Activated T-cell treated with anti-CD3 and anti-CD28 coated beads, Interleukin-2, amount 50 U/mL, for 72 hours (primary cell): ENCODE measurements around the gene SUDS3. TPM values are rescaled to one million over a fixed set of nuclear protein-coding genes. Genes with fewer than 3 reads are reported as not detected.

Experiments
- ATAC-seq, 2 donors: fragments of 150-1000 bp; cut with Tn5 transposase; replicated peaks in 1 of 2; 2 replicates each; pipeline ENCODE4 v1.10.0; 2021; ENCODE audit warnings: moderate library complexity in 2 of 2, mild to moderate bottlenecking in 1 of 2
- DNase-seq, 2 donors: peaks; one replicate each; pipeline ENCODE4 v3.0.0; 2021 to 2022; ENCODE audit warnings: mixed read lengths in 1 of 2
- H3K27ac Mint-ChIP-seq: one replicate; pipeline ENCODE4 v1.8.0; 2022; ENCODE audit warnings: mild to moderate bottlenecking, moderate library complexity, mixed read lengths
- H3K27me3 Mint-ChIP-seq: one replicate; pipeline ENCODE4 v1.8.0; 2022; ENCODE audit warnings: low read depth, mixed read lengths
- H3K36me3 Mint-ChIP-seq, 2 donors: one replicate each; pipeline ENCODE4 v1.8.0; 2022; ENCODE audit warnings: mixed read lengths in 2 of 2, mild to moderate bottlenecking in 1 of 2; ENCODE audit not compliant: insufficient read depth in 2 of 2
- H3K4me1 Mint-ChIP-seq: one replicate; pipeline ENCODE4 v1.8.0; 2022; ENCODE audit warnings: low read depth, mixed read lengths
- H3K4me3 Mint-ChIP-seq, 2 donors: one replicate each; pipeline ENCODE4 v1.8.0; 2022; ENCODE audit warnings: mild to moderate bottlenecking in 2 of 2, mixed read lengths in 2 of 2, moderate library complexity in 2 of 2
- H3K9me3 Mint-ChIP-seq, 2 donors: one replicate each; pipeline ENCODE4 v1.8.0; 2022; ENCODE audit warnings: mixed read lengths in 2 of 2
- total RNA-seq, 2 donors: library from RNA; stranded (reverse); gene quantifications; one replicate each; pipeline ENCODE4 v1.2.3, GENCODE V29; 2022

Gene SUDS3, protein sequence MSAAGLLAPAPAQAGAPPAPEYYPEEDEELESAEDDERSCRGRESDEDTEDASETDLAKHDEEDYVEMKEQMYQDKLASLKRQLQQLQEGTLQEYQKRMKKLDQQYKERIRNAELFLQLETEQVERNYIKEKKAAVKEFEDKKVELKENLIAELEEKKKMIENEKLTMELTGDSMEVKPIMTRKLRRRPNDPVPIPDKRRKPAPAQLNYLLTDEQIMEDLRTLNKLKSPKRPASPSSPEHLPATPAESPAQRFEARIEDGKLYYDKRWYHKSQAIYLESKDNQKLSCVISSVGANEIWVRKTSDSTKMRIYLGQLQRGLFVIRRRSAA
- 10 to 100 TPM; 29.5 to 32.3 TPM for total RNA-seq

DNA sequence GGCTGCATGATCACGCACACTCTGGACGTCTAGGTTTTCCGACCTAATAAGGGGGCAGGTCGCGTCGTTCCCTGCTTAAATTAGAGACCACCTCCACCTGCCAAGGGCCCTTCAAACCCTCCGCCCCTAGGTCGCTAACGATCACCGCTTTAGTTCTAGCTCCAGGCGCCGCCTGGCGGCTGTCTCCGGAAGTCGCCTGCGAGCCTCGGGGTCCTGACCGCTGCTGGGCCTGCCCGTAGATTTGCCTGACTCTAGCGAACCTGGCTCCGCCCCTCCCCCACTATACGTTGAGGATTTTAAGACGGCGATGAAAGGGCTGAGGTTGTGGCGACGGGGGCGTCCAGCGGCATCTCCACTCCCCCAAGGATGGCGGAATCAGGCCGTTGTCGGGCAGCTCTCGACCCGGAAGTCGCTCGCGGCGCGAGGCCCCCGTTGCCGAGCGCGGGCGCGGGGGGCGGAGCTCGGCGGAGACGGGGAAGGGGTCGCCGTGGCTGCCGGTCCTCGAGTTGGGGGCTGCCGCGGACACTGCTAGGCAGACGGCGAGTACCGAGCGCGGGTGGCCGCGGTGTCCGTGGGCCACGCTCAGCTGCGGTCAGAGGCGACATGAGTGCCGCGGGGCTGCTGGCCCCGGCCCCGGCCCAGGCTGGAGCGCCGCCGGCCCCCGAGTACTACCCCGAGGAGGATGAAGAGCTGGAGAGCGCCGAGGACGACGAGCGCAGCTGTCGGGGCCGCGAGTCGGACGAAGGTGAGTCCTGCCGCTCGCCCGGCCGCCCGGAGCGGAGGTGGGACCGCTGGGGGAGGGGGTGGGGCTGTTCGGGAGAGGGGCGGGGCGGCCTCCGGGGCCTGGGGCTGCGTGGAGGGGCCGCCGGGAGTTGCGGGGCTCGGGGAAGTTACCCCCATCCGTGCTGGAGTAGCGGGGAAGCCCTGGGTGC is at the start of gene SUDS3:
SUDS3 (plus strand) TSS at position 467 of the 932 bp plus-strand sequence; CDS start at position 604, 137 bp downstream.
- H3K9me3 Mint-ChIP-seq = no peaks in the 10 kb centered on the region
- ATAC-seq = peak; percentile 36 to 38
- peak; percentile 92 to 95 for DNase-seq
- H3K36me3 Mint-ChIP-seq = peaks cover 4 to 9% of the 10 kb centered on the region in 2 donors
- H3K4me3 Mint-ChIP-seq = peak within 1 kb of the TSS; percentile 90 to 98
- H3K4me1 Mint-ChIP-seq = peaks cover 37% of the 10 kb centered on the region
- H3K27ac Mint-ChIP-seq = peak within 1 kb of the TSS; percentile 100
- no peaks in the 10 kb centered on the region for H3K27me3 Mint-ChIP-seq

DNA sequence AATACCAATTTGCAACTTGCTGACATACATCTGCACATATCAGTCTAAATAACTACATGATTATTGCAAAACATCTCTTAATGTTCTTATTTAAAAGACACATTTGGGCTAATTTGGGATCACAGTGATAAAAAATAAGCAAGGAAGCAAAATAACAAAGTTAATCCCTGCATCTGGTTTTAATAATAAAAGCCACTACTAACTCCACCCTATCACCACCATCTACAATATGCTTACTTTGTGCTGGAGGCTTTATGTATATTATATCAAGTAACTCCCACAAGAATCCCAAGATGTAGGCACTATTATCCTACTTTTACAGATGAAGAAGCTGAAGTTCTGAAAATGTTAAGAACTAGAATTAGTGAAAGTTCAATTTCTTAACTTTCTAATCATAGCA is 49.4 kb upstream of the SUDS3 start:
- Mint-ChIP-seq H3K9me3 (no peaks in the 10 kb centered on the region), H3K4me3 (no peak overlapping the region), H3K4me1 (peaks cover 19% of the 10 kb centered on the region), H3K27ac (no peak overlapping the region), H3K36me3 (peaks cover 0 to 4% of the 10 kb centered on the region in 2 donors), H3K27me3 (no peaks in the 10 kb centered on the region)
- DNase-seq = no peak
- ATAC-seq = no peak

DNA sequence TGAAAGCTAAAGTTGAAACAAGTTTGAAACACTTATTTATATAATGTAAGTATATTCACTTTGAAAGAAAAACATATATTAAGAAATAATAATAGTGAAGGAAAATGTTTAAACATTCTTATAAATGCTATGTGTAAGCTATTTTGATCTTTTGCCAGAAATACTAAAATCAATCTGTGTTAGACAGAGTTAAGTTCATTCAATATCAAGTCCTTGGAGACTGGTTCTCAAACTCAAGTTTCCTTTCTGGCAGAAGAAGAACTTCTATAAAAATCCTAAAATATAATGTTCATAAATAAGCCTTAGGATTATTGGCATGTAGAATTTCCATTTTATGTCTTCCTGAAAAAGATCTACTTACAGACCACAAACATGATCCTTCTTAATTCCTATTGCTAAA is 49.0 kb upstream of the SUDS3 start:
- Mint-ChIP-seq H3K9me3 (no peaks in the 10 kb centered on the region), H3K4me1 (peaks cover 23% of the 10 kb centered on the region), H3K27ac (no peak overlapping the region), H3K27me3 (no peaks in the 10 kb centered on the region), H3K4me3 (no peak overlapping the region), H3K36me3 (peaks cover 0 to 4% of the 10 kb centered on the region in 2 donors)
- ATAC-seq (no peak), DNase-seq (no peak)

DNA sequence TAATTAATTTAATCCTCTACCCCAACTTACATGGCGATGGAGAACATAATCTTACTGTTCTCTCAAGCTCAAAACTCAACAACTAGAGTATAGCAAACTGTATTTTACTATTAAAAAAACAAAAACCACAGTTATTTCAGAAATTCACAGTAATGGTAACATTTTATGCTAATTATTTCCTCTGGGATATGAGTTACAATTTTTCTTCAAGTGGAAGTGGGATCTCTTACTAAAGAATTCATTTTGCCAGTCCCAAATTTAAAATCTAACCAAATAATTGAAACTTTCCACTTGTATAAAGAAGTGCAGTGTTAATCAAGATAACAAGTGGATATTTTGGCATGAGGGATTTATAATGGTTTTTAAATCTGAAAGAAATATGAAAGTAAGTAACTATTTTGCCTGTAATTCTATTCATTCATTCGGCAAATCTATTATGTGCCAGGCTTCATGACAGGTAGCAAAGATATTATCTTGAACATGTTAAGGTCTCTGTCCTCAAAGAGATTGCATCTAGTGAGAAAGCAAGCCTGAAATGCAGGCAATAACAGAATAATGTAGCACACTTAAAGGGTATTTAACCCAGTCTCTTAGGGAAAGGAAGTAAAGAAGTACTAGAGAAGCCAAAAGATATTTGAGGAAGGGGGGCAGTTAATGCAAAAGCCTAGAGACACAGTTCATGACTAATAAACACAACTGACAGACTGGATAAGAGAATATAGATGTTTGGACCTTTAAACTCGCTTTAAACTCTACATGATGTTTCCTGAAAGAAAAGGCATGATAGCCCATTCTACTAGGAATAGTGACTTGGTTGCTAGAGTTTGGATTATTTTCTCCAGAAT is 47.6 kb upstream of the SUDS3 start:
- DNase-seq = no peak
- Mint-ChIP-seq H3K27ac (peak overlapping the region; percentile 3), H3K9me3 (peaks cover 0 to 2% of the 10 kb centered on the region in 2 donors), H3K4me1 (peaks cover 33% of the 10 kb centered on the region), H3K36me3 (peaks cover 2 to 6% of the 10 kb centered on the region in 2 donors), H3K4me3 (no peak overlapping the region), H3K27me3 (no peaks in the 10 kb centered on the region)
- ATAC-seq = no peak

DNA sequence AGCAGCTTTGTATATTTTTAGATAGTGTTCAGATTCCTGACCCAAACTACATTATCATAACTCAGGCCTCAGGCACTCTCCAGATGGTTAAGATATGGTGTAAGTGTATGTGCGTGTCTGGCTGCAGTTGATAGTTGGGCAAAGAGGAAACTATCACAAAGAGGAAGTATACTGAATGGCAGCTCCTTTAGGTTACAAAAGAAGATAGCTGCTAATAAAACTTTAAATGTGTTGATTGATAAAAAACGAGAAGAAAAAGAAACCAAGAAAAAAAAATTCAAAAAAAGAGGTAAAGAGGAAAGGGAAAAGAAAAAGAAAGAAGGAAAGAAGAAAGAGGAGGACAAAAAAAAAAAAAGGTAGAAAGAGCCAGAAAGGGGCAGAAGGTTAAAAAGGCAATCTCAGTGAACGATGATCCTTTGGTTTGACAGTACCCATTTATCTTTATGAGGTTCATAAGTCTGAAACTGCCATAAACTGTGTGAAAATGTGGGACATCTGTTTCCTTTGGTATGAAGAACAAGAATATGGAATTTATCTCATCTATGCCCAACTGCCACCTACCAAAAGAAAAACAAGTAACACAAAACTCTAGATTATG is 45.8 kb upstream of the SUDS3 start:
- H3K4me1 Mint-ChIP-seq = peaks cover 33% of the 10 kb centered on the region
- H3K4me3 Mint-ChIP-seq = peak overlapping the region; percentile 21 to 50
- DNase-seq = no peak
- peaks cover 2 to 6% of the 10 kb centered on the region in 2 donors for H3K36me3 Mint-ChIP-seq
- H3K9me3 Mint-ChIP-seq = peaks cover 0 to 2% of the 10 kb centered on the region in 2 donors
- H3K27me3 Mint-ChIP-seq = no peaks in the 10 kb centered on the region
- no peak for ATAC-seq
- H3K27ac Mint-ChIP-seq = peak overlapping the region; percentile 74

DNA sequence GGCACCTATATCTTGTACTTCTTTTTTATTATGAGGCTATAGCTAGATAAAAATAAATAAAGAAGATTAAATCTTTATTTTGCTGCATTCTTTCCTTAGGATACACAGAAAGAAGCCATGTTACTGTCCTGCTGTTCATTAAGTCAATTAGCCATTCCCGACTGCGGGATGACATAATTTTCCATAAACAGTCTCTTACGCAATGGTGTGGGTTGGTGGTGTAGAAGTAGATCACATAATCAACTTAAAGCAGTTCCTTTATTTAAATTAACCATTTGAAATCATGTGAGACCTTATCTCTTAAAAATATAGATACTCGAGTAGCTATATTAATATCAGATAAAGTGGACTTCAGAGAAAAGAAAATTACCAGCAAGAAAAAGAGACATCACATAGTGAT is 43.8 kb upstream of the SUDS3 start:
- DNase-seq (no peak), ATAC-seq (no peak)
- Mint-ChIP-seq H3K27ac (peak overlapping the region; percentile 72), H3K4me1 (peaks cover 33% of the 10 kb centered on the region), H3K36me3 (peaks cover 2 to 5% of the 10 kb centered on the region in 2 donors), H3K27me3 (no peaks in the 10 kb centered on the region), H3K9me3 (peaks cover 0 to 2% of the 10 kb centered on the region in 2 donors), H3K4me3 (no peak overlapping the region)

DNA sequence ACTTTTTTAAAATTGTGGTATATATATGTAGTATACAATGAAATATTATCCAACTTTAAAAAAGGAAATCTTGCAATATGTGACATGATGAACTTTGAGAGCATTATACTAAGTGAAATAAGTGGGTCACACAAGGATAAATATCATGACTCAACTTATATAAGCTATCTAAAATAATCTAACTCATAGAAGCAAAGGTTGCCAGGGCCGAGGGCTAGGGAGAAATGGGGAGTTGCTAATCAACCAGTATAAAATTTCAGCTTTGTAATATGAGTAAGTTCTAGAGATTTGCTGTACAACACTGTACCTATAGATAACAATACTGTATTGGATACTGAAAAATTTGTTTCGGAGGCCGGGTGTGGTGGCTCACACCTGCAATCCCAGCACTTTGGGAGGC is 42.1 kb upstream of the SUDS3 start:
- H3K36me3 Mint-ChIP-seq = peaks cover 2 to 8% of the 10 kb centered on the region in 2 donors
- DNase-seq (no peak), ATAC-seq (no peak)
- H3K27me3 Mint-ChIP-seq = no peaks in the 10 kb centered on the region
- H3K4me1 Mint-ChIP-seq = peaks cover 38% of the 10 kb centered on the region
- H3K9me3 Mint-ChIP-seq = peaks cover 0 to 2% of the 10 kb centered on the region in 2 donors
- no peak overlapping the region for H3K27ac Mint-ChIP-seq
- no peak overlapping the region for H3K4me3 Mint-ChIP-seq

DNA sequence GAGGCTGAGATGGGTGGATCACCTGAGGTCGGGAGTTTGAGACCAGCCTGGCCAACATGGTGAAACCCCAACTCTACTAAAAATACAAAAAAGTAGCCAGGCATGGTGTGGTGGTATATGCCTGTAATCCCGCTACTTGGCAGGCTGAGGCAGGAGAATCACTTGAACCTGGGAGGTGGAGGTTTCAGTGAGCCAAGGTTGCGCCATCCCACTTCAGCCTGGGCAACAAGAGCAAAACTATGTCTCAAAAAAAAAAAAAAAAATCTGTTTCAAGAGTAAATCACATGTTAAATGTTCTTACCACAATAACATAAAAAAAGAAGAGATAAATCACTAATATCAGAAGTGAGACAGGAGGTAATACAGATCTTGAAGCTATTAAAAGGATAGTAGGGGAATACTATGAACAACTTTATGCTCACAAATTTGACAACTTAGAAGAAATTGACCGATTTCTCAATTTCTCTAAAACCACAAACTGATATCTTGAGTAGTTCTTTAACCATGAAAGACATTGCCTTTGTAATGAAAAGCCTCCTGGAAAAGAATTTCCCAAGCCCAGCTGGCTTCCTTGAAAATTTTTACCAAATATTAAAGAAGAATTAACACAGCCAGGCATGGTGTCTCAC is 41.3 kb upstream of the SUDS3 start:
- Mint-ChIP-seq H3K4me1 (peaks cover 40% of the 10 kb centered on the region), H3K36me3 (peaks cover 2 to 8% of the 10 kb centered on the region in 2 donors), H3K27ac (no peak overlapping the region), H3K9me3 (peaks cover 0 to 2% of the 10 kb centered on the region in 2 donors), H3K4me3 (no peak overlapping the region), H3K27me3 (no peaks in the 10 kb centered on the region)
- no peak for DNase-seq
- no peak for ATAC-seq

DNA sequence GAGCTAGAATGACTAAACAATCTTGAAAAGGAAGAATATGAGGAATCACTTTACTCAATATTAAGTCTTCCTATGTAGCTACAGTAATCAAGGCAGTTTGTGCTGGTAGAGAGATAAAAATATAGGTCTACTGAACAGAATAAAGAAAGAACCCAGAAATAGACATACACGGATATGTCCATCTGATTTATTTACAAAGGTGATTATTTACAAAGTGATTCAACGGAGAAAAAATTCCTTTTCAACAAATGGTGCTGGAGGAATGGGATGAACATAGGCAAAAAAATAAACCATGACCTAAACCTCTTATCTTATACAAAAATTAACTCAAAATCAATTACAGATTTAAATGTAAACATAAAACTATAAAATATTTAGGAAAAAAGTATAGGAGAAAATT is 40.2 kb upstream of the SUDS3 start:
- Mint-ChIP-seq H3K36me3 (peaks cover 2 to 6% of the 10 kb centered on the region in 2 donors), H3K4me3 (no peak overlapping the region), H3K27me3 (no peaks in the 10 kb centered on the region), H3K9me3 (peaks cover 0 to 2% of the 10 kb centered on the region in 2 donors), H3K4me1 (peaks cover 31% of the 10 kb centered on the region), H3K27ac (no peak overlapping the region)
- no peak for DNase-seq
- no peak for ATAC-seq

DNA sequence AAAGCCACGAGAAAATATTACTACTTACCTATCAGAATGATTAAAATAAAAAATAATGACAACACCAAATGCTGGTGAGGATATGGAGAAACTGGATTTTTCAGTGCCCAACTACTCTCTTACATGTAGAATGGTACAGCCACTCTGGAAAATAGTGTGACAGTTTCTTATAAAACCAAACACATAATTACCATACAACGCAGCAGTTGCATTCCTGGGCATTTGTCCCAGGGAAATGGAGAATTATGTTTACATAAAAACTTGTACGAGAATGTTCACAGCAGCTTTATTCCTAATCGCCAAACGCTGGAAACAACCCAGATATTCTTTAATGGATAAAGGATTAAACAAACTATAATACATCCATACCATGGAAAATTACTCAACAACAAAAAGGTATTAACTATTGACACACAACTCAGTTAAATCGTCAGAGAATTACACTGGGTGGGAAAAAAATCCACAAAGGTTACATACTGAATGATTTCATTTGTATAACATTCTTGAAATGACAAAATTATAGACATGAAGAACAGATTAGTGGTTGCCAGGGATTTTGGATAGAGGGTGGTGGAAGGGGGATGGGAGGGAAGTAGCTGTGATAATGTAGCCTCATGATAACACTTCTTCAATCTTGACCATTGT is 39.0 kb upstream of the SUDS3 start:
- Mint-ChIP-seq H3K4me1 (peaks cover 26% of the 10 kb centered on the region), H3K9me3 (peaks cover 0 to 2% of the 10 kb centered on the region in 2 donors), H3K27me3 (no peaks in the 10 kb centered on the region), H3K4me3 (no peak overlapping the region), H3K36me3 (peaks cover 2 to 6% of the 10 kb centered on the region in 2 donors), H3K27ac (no peak overlapping the region)
- no peak for DNase-seq
- ATAC-seq = no peak

DNA sequence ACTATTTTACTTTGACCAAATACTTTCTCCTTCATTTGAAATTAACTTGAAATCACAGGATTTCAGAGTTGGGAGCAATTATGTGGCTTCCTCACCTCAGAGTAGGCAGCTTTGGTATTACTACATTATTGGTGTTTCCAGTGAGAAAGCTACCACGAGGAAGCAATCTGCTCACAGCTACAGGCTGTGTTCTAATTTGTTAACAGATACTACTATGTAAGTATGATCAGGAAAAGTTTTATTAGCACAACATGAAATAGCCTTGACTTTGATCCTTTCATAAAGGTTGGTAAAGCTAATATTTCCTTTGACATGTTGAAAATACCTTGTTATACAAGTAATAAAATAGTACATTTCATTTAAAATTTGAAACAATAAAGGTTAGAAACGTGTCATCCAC is 34.3 kb upstream of the SUDS3 start:
- Mint-ChIP-seq H3K4me1 (peaks cover 19% of the 10 kb centered on the region), H3K36me3 (peaks cover 0 to 3% of the 10 kb centered on the region in 2 donors), H3K4me3 (no peak overlapping the region)

More for the DNA sequence above, 34.3 kb upstream of the SUDS3 start:
- no peak for DNase-seq
- ATAC-seq = no peak
- no peaks in the 10 kb centered on the region for H3K9me3 Mint-ChIP-seq
- H3K27ac Mint-ChIP-seq = peak overlapping the region; percentile 14
- no peaks in the 10 kb centered on the region for H3K27me3 Mint-ChIP-seq
